Fibroblast of lung (primary cell): ENCODE data around the gene XYLB.

Source experiments
- CTCF ChIP-seq, 2 donors: IDR thresholded peaks in 1 of 2; conservative IDR thresholded peaks in 1 of 2; 1 replicate in 1 of 2; 2 replicates in 1 of 2; pipeline ENCODE4 v1.5.1; 2011 to 2012; ENCODE audit warnings: low read length in 2 of 2, control low read depth in 1 of 2, inconsistent platforms in 1 of 2, low read depth in 1 of 2, mild to moderate bottlenecking in 1 of 2
- EZH2 ChIP-seq: IDR thresholded peaks from 2 replicates; pipeline ENCODE4 v1.5.1; 2012; ENCODE audit warnings: low read length, control low read depth, mild to moderate bottlenecking; ENCODE audit errors: missing control alignments

- TF ChIP-seq CTCF (conservative IDR thresholded peaks at IDR 0.05 in 1 of 2, IDR thresholded peaks at IDR 0.05 in 1 of 2; ENCODE audit: low read depth in 1 of 2, low read length in 2 of 2), result no peak
- TF ChIP-seq EZH2, result no peak
Observed at GRCh38 chr3:38308456-38308855, 38.1 kb upstream of the XYLB start.
